IMR-90 (cell line): ENCODE results near the gene TCF4. TPM values are rescaled to one million over a fixed set of nuclear protein-coding genes. Genes with fewer than 3 reads are reported as not detected.
A peak's percentile ranks its signal among the peaks of the same experiment; 100 is the strongest.

ENCODE experiments used
- ATAC-seq: fragments of 200-7000 bp; cut with Tn5 transposase; 2 replicates; pipeline ENCODE4 v1.9.1; 2020; ENCODE audit warnings: low read depth, mild to moderate bottlenecking, moderate library complexity
- BruUV-seq: library from RNA; stranded (reverse); fragments of 400-500 nt; replicated peaks from 2 replicates; lab custom pipeline; 2021; lab: Mats Ljungman, UMichigan
- CTCF ChIA-PET: fragments of 300-600 bp; formaldehyde crosslinking; extraction: SDS; loops from one replicate; lab custom pipeline; 2021; ENCODE audit warnings: antibody characterized with exemption; lab: Yijun Ruan, JAX
- POLR2A ChIA-PET: fragments of 300-600 bp; sonication (Branson Sonifier 250); formaldehyde crosslinking; loops from one replicate; lab custom pipeline; 2022; ENCODE audit warnings: antibody characterized with exemption; ENCODE audit not compliant: unreplicated experiment; lab: Charles Lee
- DNase-seq: peaks from one replicate; pipeline ENCODE4 v3.0.0; 2013
- H2AFZ ChIP-seq: replicated peaks from 2 replicates; pipeline ENCODE3; 2013; ENCODE audit warnings: low read length, mild to moderate bottlenecking; ENCODE audit not compliant: poor library complexity
- H2AK5ac ChIP-seq: 2 replicates; pipeline ENCODE4 v1.6.1; 2013; ENCODE audit warnings: low read depth, low read length, inconsistent platforms
- H2AK9ac ChIP-seq: replicated peaks from 2 replicates; pipeline ENCODE3; 2013; ENCODE audit warnings: mild to moderate bottlenecking, low read depth, low read length, moderate library complexity; ENCODE audit not compliant: poor library complexity
- H2BK120ac ChIP-seq: 2 replicates; pipeline ENCODE4 v1.6.1; 2013; ENCODE audit warnings: low read depth, low read length, inconsistent platforms
- H2BK15ac ChIP-seq: 3 replicates; pipeline ENCODE4 v1.6.1; 2013; ENCODE audit warnings: low read depth, low read length, inconsistent platforms
- H2BK20ac ChIP-seq: 2 replicates; pipeline ENCODE4 v1.6.1; 2013; ENCODE audit warnings: low read depth, mild to moderate bottlenecking, inconsistent platforms, low read length, moderate library complexity
- H2BK5ac ChIP-seq: 2 replicates; pipeline ENCODE4 v1.6.1; 2013; ENCODE audit warnings: mild to moderate bottlenecking, low read depth, low read length, inconsistent platforms; ENCODE audit not compliant: poor library complexity, severe bottlenecking
- H3K14ac ChIP-seq: replicated peaks from 2 replicates; pipeline ENCODE4 v1.6.1; 2013; ENCODE audit warnings: low read depth, low read length, inconsistent platforms
- H3K18ac ChIP-seq: 2 replicates; pipeline ENCODE4 v1.6.1; 2013; ENCODE audit warnings: low read depth, low read length, control low read depth
- H3K23ac ChIP-seq: 2 replicates; pipeline ENCODE4 v1.6.1; 2013; ENCODE audit warnings: low read depth, low read length, inconsistent platforms
- H3K27ac ChIP-seq: 2 replicates; pipeline ENCODE4 v1.5.1; 2013; ENCODE audit warnings: mild to moderate bottlenecking, control low read depth, low read length; ENCODE audit not compliant: insufficient read depth
- H3K27me3 ChIP-seq: 2 replicates; pipeline ENCODE4 v1.6.1; 2013; ENCODE audit warnings: low read length; ENCODE audit not compliant: control insufficient read depth, insufficient read depth
- H3K36me3 ChIP-seq: 2 replicates; pipeline ENCODE4 v1.6.1; 2013; ENCODE audit warnings: low read length, mixed read lengths; ENCODE audit not compliant: control insufficient read depth, insufficient read depth
- H3K4ac ChIP-seq: 2 replicates; pipeline ENCODE4 v1.6.1; 2013; ENCODE audit warnings: low read depth, low read length, inconsistent platforms
- H3K4me1 ChIP-seq: 2 replicates; pipeline ENCODE4 v1.6.1; 2013; ENCODE audit warnings: low read length, mixed read lengths; ENCODE audit not compliant: control insufficient read depth, insufficient read depth
- H3K4me2 ChIP-seq: 2 replicates; pipeline ENCODE4 v1.6.1; 2013; ENCODE audit warnings: low read depth, mild to moderate bottlenecking, control low read depth, low read length, moderate library complexity
- H3K4me3 ChIP-seq: 2 replicates; pipeline ENCODE4 v1.5.1; 2013; ENCODE audit warnings: low read depth, mild to moderate bottlenecking, control low read depth, low read length, moderate library complexity; ENCODE audit not compliant: insufficient read depth
- H3K56ac ChIP-seq: 2 replicates; pipeline ENCODE4 v1.6.1; 2013; ENCODE audit warnings: low read length, inconsistent platforms; ENCODE audit not compliant: insufficient read depth; ENCODE audit errors: extremely low read depth
- H3K79me1 ChIP-seq, 2 experiments: 2 replicates each; pipeline ENCODE4 v1.6.1; 2013; ENCODE audit warnings: low read length in 2 of 2, inconsistent platforms in 1 of 2, low read depth in 1 of 2
- H3K9ac ChIP-seq: 2 replicates; pipeline ENCODE4 v1.6.1; 2013; ENCODE audit warnings: low read depth, low read length, control low read depth
- H3K9me1 ChIP-seq: 2 replicates; pipeline ENCODE4 v1.6.1; 2013; ENCODE audit warnings: low read length, inconsistent platforms; ENCODE audit not compliant: insufficient read depth
- H3K9me3 ChIP-seq: 2 replicates; pipeline ENCODE4 v1.6.1; 2013; ENCODE audit warnings: low read length; ENCODE audit not compliant: control insufficient read depth, insufficient read depth
- H4K20me1 ChIP-seq: 2 replicates; pipeline ENCODE4 v1.6.1; 2013; ENCODE audit warnings: low read length, inconsistent platforms; ENCODE audit not compliant: insufficient read depth
- H4K5ac ChIP-seq: 2 replicates; pipeline ENCODE4 v1.6.1; 2013; ENCODE audit warnings: mild to moderate bottlenecking, low read depth, low read length, control low read depth
- H4K8ac ChIP-seq, 2 experiments: 2 replicates each; pipeline ENCODE4 v1.6.1; 2013; ENCODE audit warnings: low read depth in 2 of 2, low read length in 2 of 2, control low read depth in 1 of 2, inconsistent platforms in 1 of 2
- H4K91ac ChIP-seq: 2 replicates; pipeline ENCODE4 v1.6.1; 2013; ENCODE audit warnings: low read depth, low read length, inconsistent platforms; ENCODE audit not compliant: insufficient read depth
- BHLHE40 ChIP-seq: fragments of 150-350 bp; IDR thresholded peaks from 2 replicates; pipeline ENCODE4 v1.6.1; 2016; ENCODE audit warnings: mild to moderate bottlenecking, low read depth, low read length
- CEBPB ChIP-seq: IDR thresholded peaks from 2 replicates; pipeline ENCODE4 v1.6.1; 2012; ENCODE audit warnings: low read depth, low read length, improper control_type of control experiment
- CTCF ChIP-seq: conservative IDR thresholded peaks from 2 replicates; pipeline ENCODE4 v1.5.1; 2012; ENCODE audit warnings: mild to moderate bottlenecking, low read depth, low read length, improper control_type of control experiment
- FOS ChIP-seq: fragments of 150-350 bp; IDR thresholded peaks from 2 replicates; pipeline ENCODE4 v1.6.1; 2016; ENCODE audit warnings: low read depth, low read length
- NFE2L2 ChIP-seq: fragments of 150-350 bp; IDR thresholded peaks from 2 replicates; pipeline ENCODE4 v1.6.1; 2016; ENCODE audit warnings: low read depth, mild to moderate bottlenecking, low read length
- POLR2A ChIP-seq: IDR thresholded peaks from 2 replicates; pipeline ENCODE4 v1.6.1; 2012; ENCODE audit warnings: mild to moderate bottlenecking, low read depth, low read length
- RFX5 ChIP-seq: IDR thresholded peaks from 2 replicates; pipeline ENCODE4 v1.8.0; 2012; ENCODE audit warnings: low read depth, mild to moderate bottlenecking, low read length, moderate library complexity
- SMC3 ChIP-seq: fragments of 150-350 bp; IDR thresholded peaks from 2 replicates; pipeline ENCODE4 v1.6.1; 2016; ENCODE audit warnings: low read depth, mild to moderate bottlenecking, antibody characterized with exemption, low read length, moderate library complexity
- USF2 ChIP-seq: fragments of 150-350 bp; IDR thresholded peaks from 2 replicates; pipeline ENCODE4 v1.6.1; 2017; ENCODE audit warnings: mild to moderate bottlenecking, antibody characterized with exemption, low read length, low read depth
- WGBS, 2 experiments: methylation state at CpG; one replicate each; pipeline versions ENCODE4 v1.1.5 to v1.1.7; 2013; ENCODE audit warnings: missing lambda C conversion rate in 2 of 2; ENCODE audit not compliant: insufficient read length in 1 of 2; ENCODE audit errors: extremely low coverage in 2 of 2; 5-methylcytosine and 5-hydroxymethylcytosine counted together
- dilution Hi-C: fragments of 300-500 bp; cut with HindIII; formaldehyde crosslinking; loops from one replicate; pipeline ENCODE4 v1.14.3; 2018; ENCODE audit warnings: low sequenced_read_pairs; ENCODE audit not compliant: unreplicated experiment
- in situ Hi-C: fragments of 300-500 bp; cut with MboI; formaldehyde crosslinking; loops from 3 replicates; pipeline ENCODE4 v1.14.3; 2019; ENCODE audit warnings: low sequenced_read_pairs, inconsistent platforms, mixed read lengths
- intact Hi-C: fragments of 100-400 bp; cut with micrococcal nuclease; formaldehyde crosslinking; loops from 2 replicates; pipeline ENCODE4 v1.10.0; 2022
- polyA plus RNA-seq, 3 experiments: library from polyadenylated mRNA; depleted of rRNA; stranded (reverse); fragments of >200 nt; gene quantifications; 2 replicates each; pipeline ENCODE4 v1.2.3, GENCODE V29; 2012; ENCODE audit warnings: low replicate concordance in 1 of 3
- total RNA-seq: library from RNA; depleted of rRNA; stranded (reverse); fragments of >200 nt; gene quantifications from 2 replicates; pipeline ENCODE4 v1.2.3, GENCODE V29; 2012

The TCF4 gene
- total and polyA plus RNA-seq, 2 of the 4 experiments (the other 2 are of a cell fraction): 30.0 to 87.1 TPM

DNA sequence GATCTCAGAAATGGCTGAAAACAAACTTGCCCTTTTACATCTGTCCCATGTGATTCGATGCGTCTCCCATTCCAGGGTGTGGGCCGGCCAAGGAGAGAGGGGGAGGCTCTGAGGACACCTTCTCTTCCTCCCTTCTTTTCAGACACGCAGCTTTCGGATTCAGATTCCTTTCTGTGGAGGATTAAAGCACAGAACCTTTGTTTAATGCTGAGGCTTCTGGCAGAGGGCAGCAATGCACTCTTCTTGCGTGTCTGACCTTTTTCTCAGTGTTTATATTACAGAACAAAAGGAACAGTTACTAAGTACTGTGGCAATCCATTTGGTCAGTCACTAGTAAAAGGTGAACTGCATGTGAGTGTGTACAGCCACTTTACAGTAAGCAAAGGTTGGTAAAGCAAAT lies 359.8 kb downstream of the TCF4 start:
- H2BK20ac ChIP-seq: no peak overlapping the region
- H3K36me3 ChIP-seq: peaks cover 14% of the 10 kb centered on the region
- no peak overlapping the region for H3K56ac ChIP-seq
- peak overlapping the region; percentile 76 for H3K4me2 ChIP-seq
- peaks cover 6 to 15% of the 10 kb centered on the region in 2 experiments; a peak in 3 of 4 replicates for H3K79me1 ChIP-seq
- H4K20me1 ChIP-seq: peaks cover 5% of the 10 kb centered on the region
- no peaks in the 10 kb centered on the region for H3K9me3 ChIP-seq
- H2BK15ac ChIP-seq: no peak overlapping the region
- H2BK5ac ChIP-seq: peak overlapping the region; percentile 66
- peak; percentile 72 for DNase-seq
- no TSS peak for BruUV-seq
- peak; percentile 76 for ATAC-seq
- WGBS, 2 experiments: no CpG with 5 or more reads among the region's 6 CpGs
- H4K5ac ChIP-seq: peak overlapping the region; percentile 79
- in situ Hi-C loops (loop anchor here (10.0 to 25.0 kb wide), 2 partner anchors 63 to 184 kb away; no protein-coding TSS in a partner anchor), intact Hi-C loops (no loop called here), dilution Hi-C loops (no loop called here)
- TF ChIP-seq USF2 (0 out of 2 replicates have a peak, but pooled peaks have one; percentile 7), FOS (no peak), BHLHE40 (peak; percentile 3; the same call in 1 of the 2 replicates), CTCF (peak; percentile 17; the same call in 1 of the 2 replicates), SMC3 (no peak), NFE2L2 (no peak), CEBPB (peak; percentile 53; the same call in 1 of the 2 replicates), POLR2A (no peak), RFX5 (no peak)
- H2BK120ac ChIP-seq: peak overlapping the region; percentile 16; the same call in 1 of the 2 replicates
- H2AFZ ChIP-seq: peak overlapping the region; percentile 60
- POLR2A ChIA-PET: no interaction called here
- H4K91ac ChIP-seq: no peak overlapping the region
- H3K23ac ChIP-seq: no peak overlapping the region
- H3K27ac ChIP-seq: peak overlapping the region; percentile 64; the same call in 1 of the 2 replicates
- H3K18ac ChIP-seq: 0 out of 2 replicates have a peak overlapping the region, but pooled peaks have one; percentile 60
- CTCF ChIA-PET: no interaction called here
- 0 out of 2 replicates have a peak overlapping the region, but pooled peaks have one; percentile 63 for H2AK5ac ChIP-seq
- H3K4ac ChIP-seq: peak overlapping the region; percentile 67
- H3K9me1 ChIP-seq: peaks cover 5% of the 10 kb centered on the region; the same call in 1 of the 2 replicates
- peak overlapping the region; percentile 58 for H2AK9ac ChIP-seq
- peak overlapping the region; percentile 29 for H3K14ac ChIP-seq
- H3K27me3 ChIP-seq: no peaks in the 10 kb centered on the region
- no peak overlapping the region for H3K9ac ChIP-seq
- H3K4me1 ChIP-seq: peaks cover 10% of the 10 kb centered on the region
- H4K8ac ChIP-seq: peak overlapping the region in 1 of 2 experiments; percentile 51; a peak in 2 of 4 replicates
- no peak overlapping the region for H3K4me3 ChIP-seq
